Measurements from ENCODE around the gene HIGD1C.
"Not testable (repeated sequence)": the region's sequence is repeated elsewhere in the genome, so short reads cannot be mapped to it uniquely, and the experiment has no call there.

Gene HIGD1C

DNA sequence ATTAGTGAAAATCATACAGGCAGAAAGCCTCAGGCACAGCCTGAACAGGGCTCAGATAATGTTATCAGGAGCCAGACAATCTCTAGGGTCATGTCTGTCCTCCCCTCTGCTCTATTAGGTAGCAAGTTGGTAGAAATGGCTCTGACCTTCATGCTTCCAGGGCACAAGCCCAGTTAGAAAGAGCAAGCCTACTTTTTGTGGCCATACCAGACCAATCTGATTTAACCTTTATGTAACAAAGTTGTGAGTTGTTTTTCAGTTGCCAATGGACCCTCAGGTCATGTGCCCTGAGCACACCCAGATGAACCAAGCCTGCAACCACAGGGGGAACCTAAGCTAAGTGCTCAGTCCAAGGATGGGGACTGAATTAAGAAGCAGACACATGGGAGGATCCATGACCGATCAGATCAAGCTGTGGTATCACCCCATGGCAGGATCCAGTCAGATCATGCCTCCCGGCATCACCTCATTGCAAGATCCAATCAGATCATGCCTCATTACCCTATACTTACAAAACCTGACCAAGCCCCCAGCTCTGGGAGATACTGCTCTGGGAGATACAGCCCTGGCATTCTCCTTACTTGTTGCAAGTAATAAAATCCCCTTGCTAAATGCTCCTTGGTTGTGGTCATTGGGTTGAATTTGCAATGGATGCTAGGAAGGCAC, 18.8 kb upstream of the HIGD1C start:
- DNase-seq (ENCODE audit: low spot score): no peak

DNA sequence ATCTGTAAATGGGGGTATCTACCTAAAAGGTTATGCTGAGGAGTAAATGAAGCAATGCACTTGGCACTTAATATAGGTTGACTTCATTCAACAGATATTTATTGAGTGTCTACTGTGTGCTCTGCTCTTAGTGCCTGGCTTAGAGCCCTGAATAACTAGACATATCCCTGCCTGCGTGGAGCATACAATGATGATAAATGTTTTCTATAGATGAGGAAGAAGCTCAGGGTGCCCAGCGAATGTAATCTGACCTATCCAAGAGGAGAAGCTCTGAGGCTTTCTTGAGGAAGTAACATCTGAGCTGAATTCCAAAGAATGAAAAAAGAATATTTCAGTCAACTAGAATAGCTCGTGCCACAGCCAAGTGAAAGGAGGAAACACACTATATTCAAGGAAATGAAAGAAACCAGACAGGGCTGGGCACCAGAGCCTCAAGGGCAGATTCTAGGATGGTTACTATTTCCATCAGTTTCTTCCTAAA, 17.9 kb upstream of the HIGD1C start:
- DNase-seq (ENCODE audit: low spot score): no peak

DNA sequence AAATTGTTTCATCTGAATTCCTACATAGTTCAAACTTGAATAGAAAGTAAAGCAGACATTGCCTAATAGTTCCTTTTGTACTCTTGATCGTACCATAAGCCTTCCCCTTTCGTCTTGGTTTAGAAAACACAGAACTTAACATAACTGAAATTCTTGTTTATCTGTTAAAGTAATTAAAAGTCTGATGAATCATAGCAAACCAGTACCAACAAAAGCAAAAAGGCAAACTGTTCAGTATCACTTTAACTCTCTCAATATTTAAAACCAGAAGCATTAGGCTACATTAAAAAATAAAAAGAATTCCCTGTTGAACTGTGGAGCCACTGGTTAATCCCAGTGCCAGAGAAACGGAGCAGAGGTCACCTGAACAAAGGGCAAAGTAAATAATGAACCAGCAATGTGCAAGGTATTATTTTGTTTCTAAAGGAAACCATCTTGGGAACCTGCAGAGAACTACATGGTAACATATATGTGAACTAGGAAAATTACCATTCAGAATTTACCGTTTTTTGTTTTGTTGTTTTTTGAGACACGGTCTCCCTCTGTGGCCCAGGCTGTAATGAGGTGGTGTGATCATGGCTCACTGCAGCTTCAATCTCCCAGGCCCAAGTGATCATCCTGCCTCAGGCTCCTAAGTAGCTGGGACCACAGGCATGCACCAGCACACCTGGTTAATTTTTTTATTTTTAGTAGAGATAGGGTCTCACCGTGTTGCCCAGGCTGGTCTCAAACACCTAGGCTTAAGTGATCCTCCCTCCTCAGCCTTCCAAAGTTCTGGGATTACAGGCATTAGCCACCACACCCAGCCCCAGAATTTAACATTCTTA, 17.1 kb upstream of the HIGD1C start:
- DNase-seq (ENCODE audit: low spot score): no peak

DNA sequence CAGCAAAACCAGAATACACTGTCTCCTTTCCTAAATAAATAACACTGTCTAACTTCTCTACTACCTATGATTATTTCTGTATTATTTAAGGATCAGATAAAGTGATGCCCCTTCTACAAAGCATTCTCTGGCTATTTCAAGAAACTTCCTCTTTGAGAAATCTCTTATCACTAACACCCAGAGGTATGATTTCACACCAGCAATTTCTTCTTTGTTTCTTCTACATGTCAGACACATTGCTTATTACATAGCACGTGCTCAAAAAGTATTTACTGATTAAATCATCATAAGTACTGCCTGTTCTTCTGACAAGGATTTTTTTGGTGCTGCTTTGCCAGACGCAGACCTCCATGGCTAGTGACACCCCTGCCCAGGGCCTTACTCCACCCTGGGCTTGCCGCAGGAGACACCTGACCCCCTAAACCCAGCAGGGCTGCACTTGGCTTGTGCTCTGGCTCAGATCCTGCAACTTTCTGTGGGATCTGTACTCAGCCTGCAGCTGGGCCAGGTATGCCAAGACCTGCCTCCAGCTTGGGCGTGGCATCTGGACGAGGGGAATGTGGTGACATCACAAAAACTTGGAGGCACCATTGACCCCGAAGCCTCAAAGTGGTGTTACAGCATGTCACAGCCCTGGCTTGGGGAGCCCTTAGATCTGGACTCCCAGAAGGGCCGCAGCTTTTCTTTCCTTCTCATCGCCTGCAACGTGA, 15.4 kb upstream of the HIGD1C start:
- DNase-seq (ENCODE audit: low spot score): no peak

DNA sequence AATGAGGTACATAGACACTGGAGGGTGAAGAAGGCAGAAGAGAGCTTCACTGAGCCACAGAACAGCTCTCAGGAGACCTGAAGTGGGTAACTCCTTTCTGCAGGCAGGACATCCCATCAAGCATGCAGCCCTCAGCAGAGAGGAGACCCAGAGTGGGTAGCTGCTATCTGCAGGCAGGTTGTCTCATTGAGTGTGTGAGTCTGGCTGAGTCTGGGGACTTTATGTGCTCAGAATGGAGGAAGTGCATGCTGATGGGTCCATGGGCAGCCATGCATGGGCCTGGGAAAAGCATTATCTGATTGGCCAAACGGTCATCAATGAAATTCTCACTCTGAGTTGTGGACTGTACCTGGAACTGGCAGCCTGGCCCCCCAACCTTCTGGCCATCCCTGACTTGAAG, 14.7 kb upstream of the HIGD1C start:
- no peak for DNase-seq (ENCODE audit: low spot score)

DNA sequence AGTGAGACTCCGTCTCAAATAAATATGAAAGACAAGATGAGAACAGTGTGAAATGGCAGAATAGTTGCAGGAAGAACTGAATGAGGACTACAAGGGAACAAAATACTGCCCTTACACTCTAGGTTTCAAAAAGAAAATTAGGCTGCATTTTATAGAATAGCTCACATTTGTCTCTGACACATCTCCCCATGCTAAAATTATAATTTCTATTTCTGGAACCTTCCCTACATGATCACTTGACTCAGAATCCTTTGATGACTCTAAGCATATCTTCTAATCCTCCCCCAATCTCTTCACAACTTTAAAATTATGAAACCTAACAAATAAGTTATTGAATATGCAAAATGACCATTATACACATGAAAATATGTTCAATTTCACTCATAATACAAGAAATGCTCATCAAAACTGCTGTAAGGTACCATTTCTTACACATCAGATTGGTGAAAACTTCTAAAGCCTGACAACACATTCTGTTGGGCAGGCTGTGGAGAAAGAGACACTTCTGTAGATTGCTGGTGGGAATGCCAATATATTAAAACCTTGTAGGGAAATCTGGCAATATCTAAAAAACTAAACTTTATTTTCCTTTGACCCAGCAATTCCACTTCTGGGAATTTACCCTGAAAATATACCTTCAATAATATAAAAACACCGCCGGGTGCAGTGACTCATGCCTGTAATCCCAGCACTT, 4.3 kb upstream of the HIGD1C start:
- no peak for DNase-seq (ENCODE audit: low spot score)

DNA sequence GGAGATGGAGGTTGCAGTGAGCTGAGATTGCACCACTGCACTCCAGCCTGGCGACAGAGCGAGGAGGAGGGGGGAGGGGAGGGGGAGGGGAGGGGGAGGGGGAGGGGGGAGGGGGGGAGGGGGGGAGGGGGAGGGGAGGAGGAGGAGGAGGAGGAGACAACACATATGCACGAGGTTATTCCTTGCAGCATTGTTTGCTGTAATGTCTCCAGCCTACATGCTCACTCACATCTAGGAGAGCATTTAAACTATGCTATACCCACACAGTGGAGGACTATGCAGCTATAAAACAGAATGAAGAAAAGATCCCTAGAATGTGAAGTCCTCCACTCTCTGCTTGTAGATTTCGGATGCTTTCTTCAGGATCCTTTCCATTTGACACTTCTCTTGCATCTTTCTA, 3.5 kb upstream of the HIGD1C start:
- DNase-seq (ENCODE audit: low spot score): no peak

DNA sequence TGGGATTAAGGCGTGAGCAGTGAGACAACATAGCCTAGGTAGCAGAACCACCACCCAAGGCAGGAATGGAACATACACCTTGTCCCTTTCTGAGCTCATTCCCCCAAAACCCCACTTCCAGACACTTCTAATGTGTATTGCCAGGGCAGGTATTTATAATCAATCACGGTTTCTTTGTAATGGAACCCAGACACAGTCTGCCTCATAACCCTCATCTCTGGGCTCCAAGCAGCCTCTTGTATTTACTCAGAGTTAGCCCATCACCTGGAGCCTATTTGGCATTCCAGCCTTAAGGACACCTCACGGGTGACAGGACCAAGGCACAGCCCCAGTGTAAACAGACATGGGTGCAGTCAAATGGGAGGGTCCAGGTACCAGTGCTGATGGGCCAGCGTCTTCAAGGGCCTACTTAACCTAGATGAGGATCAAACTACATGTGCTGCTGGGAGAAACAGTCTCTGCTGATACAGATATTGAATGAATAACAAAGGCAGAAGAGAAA, 2.5 kb upstream of the HIGD1C start:
- DNase-seq (ENCODE audit: low spot score): no peak

DNA sequence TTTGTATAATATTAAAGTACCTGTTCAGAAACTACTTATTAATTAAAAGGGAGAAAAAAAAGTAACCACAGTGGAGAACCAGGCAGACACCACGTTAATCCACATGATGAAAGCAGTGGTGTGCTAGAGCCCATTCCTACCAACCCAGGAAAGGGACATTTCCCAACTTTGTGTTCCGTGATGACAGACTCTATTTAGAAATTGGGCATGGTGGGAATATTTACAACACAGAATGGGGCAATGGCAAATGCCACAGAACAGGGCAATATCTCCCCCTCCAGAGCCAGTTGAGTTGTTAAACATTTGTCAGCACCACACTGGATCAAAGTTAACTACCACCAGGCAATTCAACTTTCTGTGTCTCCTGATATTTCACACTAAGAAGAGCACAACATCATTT, 1.2 kb upstream of the HIGD1C start:
- no peak for DNase-seq (ENCODE audit: low spot score)

DNA sequence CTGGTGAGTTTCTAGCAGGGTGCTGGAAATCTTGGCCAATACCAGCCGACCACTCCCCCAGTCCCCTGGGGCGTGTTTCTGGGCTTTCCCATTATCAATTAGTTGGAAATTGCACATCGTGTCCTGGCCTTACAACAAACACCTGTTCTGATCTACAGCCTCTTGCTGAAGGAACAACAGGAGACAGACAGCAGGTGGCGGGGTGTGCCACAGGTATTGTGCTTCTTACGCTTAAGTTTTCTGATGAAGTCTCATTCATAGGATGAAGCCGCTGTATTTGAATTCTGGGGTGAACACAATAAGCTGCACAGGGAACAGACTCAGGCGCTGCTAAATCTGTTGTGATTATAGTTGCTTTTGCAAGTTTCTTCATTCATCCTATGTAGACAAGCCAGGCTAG, 703 bp downstream of the HIGD1C start:
- no peak for DNase-seq (ENCODE audit: low spot score)

DNA sequence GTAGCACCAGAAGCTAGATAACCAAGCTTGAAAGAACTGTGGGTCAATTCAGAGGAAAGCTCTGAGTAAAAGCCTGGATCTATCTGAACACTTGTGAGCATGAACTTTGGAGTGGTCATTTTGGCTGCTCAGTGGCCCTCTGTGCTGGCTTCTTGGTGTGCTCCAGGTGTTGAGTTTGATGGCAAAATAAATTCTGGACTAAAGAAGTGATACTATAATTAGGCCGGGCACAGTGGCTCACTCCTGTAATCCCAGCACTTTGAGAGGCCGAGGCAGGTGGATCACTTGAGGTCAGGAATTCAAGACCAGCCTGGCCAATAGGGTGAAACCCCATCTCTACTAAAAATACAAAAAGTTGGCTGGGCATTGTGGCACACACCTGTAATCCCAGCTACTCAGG, 2.4 kb downstream of the HIGD1C start:
- not testable (repeated sequence) for DNase-seq (ENCODE audit: low spot score)

DNA sequence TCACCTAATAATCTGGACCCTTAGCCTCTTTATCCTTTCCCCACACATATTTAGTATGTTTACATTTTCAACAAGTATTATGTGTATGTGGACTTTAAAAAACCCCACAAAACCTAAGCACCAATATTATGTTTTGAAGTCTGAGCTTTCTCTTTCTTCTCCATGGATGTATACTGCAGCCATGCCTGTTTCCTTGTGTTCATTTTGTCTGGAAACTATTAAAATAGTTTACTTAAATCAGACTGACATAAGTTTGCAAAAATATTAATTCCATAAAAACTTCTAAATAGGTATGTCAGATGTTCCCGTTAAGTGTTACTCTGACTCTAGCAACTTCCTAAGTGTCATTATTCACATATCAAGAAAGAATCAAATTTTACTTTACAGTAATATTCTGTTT, 2.9 kb downstream of the HIGD1C start:
- DNase-seq (ENCODE audit: low spot score): no peak

DNA sequence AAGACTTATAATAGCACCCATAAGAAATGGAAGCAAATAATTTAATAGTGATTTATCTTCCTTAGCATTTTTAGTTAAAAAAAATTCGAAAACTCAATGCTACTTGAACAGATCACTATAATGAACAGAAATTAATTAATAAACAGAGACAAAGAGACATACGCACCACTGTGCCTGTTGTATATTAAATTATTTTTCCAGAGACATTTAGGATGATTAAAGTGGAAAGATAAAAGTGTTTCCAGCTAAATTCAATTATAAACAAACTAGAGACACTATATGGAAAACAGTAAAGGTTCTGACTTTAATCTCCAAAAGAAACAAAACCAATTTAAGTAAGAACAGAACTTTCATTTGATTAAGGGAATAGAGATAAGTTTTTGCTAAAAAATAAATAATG, 3.4 kb downstream of the HIGD1C start:
- no peak for DNase-seq (ENCODE audit: low spot score)

DNA sequence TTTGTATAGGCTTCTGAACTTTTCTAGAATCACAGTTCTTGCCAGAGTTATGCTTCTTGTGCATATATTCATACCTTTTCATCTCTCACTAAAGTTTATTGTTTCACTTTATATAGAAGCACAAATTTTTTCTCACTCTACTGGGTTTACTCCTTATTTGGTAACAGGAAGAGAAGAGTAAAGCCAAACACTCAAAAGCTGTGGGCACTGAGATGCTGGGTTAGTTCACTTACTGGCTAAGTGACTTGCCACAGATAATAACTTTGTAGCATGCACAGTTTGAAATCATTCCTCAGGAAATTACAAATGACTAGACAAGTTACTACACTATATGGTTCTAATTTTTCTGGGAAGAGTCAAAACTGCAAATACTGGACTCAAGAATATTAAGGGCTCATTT, 7.8 kb downstream of the HIGD1C start:
- no peak for DNase-seq (ENCODE audit: low spot score)

DNA sequence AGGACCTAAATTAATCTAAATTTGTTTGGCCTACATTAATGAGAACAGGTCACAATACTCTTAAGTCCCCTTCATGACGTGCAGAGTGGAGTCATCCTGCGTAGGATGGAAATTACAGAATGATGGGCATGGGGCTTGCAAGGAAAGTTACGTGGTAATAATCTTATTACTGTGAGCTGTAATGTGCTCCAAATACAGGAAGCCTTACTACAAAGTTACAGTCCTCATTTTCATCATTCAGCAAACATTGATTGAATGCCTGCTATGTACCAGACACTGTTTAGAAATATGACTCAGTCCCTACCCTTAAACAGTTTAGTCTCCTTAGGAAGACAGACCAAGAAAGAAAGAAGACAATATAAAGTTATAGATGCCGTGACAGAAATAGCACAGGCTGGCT, 9.4 kb downstream of the HIGD1C start:
- no peak for DNase-seq (ENCODE audit: low spot score)

DNA sequence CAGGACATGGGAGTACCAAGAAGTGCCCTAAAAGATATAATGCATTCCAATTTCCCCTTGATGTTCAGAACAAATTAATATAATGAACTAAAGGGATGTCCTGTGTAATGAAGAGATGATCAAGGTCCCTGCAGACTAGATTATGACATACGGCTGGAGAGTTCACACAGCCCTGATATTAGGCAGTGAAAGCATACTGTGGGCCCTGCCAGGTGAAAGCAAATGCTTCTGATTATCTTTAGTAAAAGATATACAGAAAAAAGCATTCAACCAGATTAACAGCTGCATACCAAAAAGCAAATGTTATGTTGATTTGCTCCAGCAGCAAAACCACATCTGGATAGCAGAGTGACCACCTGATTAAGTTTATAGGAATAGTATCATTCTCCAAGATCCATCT, 12.1 kb downstream of the HIGD1C start:
- no peak for DNase-seq (ENCODE audit: low spot score)

DNA sequence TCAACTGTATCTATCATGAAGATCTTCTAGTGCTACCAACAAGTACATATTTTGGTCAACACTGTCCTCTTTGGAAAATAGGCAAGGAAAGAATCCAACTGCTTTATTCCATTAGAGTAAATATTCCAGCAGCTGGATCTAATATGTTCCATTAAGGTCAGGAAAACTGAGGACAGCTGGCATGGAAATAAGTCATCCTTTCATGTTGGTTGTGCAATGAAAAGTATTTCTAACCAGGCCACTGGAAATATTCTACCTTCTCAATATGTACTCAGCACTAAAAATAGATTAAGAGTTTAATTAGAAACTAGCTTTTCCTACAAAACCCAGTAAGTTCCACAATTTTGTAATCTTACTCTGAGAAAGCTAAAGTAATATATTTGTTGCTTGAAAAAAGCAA, 19.6 kb downstream of the HIGD1C start:
- DNase-seq (ENCODE audit: low spot score): no peak

DNA sequence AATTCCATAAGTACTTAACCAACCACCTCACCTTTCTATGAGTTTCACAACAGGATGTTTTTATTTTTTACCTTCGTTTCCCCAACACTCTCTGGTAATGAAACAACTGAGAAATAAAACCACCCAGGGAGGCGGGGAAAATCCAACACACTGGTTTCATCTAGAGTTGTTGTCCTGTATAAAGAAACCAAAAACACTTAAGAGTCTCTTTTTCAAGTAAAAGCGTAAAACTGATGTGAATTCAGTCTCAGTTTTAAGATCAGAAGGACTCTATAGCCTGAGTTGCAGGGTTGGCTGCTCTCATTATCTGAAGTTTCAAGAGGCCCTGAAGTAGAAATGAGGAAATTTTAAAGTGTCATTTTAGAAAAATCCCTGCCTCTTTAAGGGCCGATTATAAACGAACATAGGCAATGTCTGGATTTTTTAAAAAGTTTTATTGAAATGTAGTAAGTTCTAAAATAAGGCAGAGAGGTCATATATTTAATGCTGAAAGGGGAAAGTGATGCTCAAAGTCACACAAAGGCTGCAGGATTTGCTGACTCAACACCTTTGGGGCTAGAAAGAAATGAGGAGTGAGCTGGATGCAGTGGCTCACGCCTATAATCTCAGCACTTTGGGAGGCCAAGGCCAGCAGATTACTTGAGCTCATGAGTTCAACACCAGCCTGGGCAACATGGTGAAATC, 27.2 kb downstream of the HIGD1C start:
- DNase-seq (ENCODE audit: low spot score): no peak

DNA sequence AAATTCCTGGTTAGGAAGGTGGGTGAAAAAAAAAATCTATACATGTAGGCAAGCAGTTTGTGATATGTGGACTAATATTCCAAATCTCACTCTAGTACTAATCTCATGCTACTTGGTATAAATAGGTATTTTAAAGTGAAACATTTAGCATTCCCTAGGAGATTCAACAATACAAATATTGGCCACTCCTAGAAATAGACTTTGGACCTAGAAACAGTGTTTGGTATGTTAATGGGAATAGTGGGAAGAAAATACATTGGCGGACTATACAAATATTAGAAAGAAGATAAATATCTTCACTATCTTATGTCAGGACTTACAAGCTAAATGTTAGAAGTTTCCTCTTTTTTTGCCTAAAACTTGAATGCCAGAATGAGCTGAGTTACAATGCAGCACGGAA, 28.2 kb downstream of the HIGD1C start:
- peak; percentile 40 for DNase-seq (ENCODE audit: low spot score)

DNA sequence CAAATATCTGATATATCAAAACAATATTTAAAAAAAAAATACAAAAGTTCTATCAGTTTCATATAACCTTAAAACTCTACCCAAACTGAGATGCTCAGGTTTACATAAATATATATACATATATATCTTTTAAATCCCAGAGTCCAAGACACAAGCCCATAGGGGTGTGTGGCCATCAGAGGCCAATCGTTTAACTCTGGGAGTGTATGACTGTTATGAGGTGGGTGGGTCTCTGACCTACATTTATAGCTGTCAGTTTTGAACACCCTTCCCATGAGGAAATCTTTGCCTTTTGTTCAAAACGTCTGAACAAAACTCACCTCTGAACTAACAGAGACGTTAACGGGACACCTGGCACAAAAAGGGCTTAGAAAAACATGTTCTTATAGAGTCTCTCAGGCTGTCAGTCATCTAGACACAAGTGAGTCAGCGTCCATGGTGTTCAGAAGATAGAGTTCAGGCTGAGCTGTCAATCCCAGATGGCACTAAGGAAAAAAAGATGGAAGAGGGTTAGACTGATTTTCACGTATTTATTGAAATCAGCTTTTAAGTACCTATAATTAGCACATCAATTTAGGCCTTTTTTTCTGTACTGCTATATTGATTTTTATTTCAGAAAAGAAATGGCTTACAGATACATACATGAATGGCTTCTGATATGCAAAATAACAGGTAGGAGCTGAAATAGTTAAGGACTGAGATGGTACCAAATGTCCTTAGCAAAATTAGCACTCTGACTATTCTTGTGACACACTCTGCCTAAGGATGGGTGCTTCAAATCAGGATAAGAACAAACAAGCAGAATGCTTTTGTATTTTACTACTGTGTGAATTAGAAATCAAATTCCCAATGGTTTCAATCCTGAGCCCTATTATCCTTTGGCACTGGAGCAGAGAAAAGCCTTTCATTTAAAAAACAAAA, 29.2 kb downstream of the HIGD1C start:
- no peak for DNase-seq (ENCODE audit: low spot score)
